Endothelial cell (in vitro differentiated cells): ENCODE measurements around the gene ADM2. TPM values are rescaled to one million over a fixed set of nuclear protein-coding genes. Genes with fewer than 3 reads are reported as not detected.

Experiments
- DNase-seq: peaks from one replicate; pipeline ENCODE4 v3.0.0; 2021; ENCODE audit warnings: low spot score
- H3K27ac Mint-ChIP-seq: one replicate; pipeline ENCODE4 v1.8.0; 2021; ENCODE audit warnings: mixed read lengths, inconsistent platforms; ENCODE audit not compliant: unreplicated experiment
- H3K27me3 Mint-ChIP-seq: one replicate; pipeline ENCODE4 v1.8.0; 2021; ENCODE audit warnings: mild to moderate bottlenecking, moderate library complexity, mixed read lengths, inconsistent platforms; ENCODE audit not compliant: unreplicated experiment
- H3K36me3 Mint-ChIP-seq: one replicate; pipeline ENCODE4 v1.8.0; 2021; ENCODE audit warnings: mild to moderate bottlenecking, low read depth, mixed read lengths, inconsistent platforms; ENCODE audit not compliant: unreplicated experiment
- H3K4me1 Mint-ChIP-seq: one replicate; pipeline ENCODE4 v1.8.0; 2021; ENCODE audit warnings: mild to moderate bottlenecking, mixed read lengths, inconsistent platforms; ENCODE audit not compliant: unreplicated experiment
- H3K4me3 Mint-ChIP-seq: one replicate; pipeline ENCODE4 v1.8.0; 2021; ENCODE audit warnings: mild to moderate bottlenecking, mixed read lengths, inconsistent platforms; ENCODE audit not compliant: unreplicated experiment
- H3K9me3 Mint-ChIP-seq: one replicate; pipeline ENCODE4 v1.8.0; 2021; ENCODE audit warnings: mixed read lengths, inconsistent platforms; ENCODE audit not compliant: unreplicated experiment
- total RNA-seq: library from RNA; stranded (reverse); fragmentation: NEBNext Ultra II Directional; extraction: Animal tissue kit (Norgen Biotek cat#: 25700); gene quantifications from one replicate; pipeline ENCODE4 v1.2.1, GENCODE V29; 2021; ENCODE audit not compliant: unreplicated experiment
- TF ChIP-seq, protein P1 (sequence below): fragments of 200-600 bp; sonication (generic); IDR thresholded peaks from one replicate; pipeline ENCODE4 v1.5.0; 2021; ENCODE audit warnings: antibody characterized with exemption; ENCODE audit not compliant: unreplicated experiment

Gene ADM2
- total RNA-seq, 1 donor from 2014 or later: 0.36 TPM

DNA sequence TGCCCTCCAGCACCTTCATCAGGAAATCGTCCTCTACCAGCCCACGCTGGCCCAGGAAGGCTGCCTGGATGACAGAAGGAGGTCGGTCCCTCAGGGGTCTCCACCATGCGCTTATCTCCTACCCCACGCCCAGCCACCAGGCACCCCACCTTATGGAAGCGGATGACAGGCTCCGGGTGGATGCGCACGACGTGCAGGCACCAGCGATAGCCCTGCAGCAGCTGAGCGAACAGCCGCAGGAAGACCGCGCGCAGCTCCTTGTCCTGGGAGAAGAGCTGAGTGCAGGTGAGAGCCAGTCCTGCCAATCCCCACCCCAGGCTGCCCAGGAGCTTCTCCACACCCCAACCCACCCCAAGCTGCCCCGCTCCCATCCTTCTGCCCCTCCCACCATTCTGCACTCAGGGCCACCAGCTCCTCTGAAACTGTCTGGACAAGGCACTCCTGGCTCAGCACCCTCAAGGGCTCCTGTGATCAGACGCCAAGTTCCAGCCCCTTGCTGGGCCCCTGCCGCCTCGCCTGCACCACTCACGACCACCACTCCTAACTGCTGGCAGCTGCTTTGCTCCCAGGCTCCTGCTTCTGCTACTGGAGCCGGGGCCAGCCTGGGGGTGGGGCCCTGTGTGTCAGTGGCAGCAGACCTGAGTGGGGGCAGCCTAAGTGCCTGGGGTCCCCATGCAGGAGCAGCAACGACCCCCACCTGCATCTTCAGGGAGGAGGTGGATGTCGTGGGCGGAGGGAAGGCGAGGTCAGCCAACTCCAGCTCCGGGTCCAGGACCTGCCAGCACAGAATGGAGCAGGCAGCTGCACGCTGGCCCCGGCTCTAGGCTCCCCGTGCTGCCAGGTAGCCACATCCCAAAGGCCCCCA is 16.0 kb upstream of the ADM2 start:
- no peaks in the 10 kb centered on the region for H3K9me3 Mint-ChIP-seq
- DNase-seq: no peak
- H3K27ac Mint-ChIP-seq: no peak overlapping the region
- TF ChIP-seq, protein P1, sequence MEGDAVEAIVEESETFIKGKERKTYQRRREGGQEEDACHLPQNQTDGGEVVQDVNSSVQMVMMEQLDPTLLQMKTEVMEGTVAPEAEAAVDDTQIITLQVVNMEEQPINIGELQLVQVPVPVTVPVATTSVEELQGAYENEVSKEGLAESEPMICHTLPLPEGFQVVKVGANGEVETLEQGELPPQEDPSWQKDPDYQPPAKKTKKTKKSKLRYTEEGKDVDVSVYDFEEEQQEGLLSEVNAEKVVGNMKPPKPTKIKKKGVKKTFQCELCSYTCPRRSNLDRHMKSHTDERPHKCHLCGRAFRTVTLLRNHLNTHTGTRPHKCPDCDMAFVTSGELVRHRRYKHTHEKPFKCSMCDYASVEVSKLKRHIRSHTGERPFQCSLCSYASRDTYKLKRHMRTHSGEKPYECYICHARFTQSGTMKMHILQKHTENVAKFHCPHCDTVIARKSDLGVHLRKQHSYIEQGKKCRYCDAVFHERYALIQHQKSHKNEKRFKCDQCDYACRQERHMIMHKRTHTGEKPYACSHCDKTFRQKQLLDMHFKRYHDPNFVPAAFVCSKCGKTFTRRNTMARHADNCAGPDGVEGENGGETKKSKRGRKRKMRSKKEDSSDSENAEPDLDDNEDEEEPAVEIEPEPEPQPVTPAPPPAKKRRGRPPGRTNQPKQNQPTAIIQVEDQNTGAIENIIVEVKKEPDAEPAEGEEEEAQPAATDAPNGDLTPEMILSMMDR: no peak
- H3K4me1 Mint-ChIP-seq: peaks cover 4% of the 10 kb centered on the region
- H3K27me3 Mint-ChIP-seq: peaks cover 4% of the 10 kb centered on the region
- H3K36me3 Mint-ChIP-seq: peaks cover 23% of the 10 kb centered on the region
- no peak overlapping the region for H3K4me3 Mint-ChIP-seq

DNA sequence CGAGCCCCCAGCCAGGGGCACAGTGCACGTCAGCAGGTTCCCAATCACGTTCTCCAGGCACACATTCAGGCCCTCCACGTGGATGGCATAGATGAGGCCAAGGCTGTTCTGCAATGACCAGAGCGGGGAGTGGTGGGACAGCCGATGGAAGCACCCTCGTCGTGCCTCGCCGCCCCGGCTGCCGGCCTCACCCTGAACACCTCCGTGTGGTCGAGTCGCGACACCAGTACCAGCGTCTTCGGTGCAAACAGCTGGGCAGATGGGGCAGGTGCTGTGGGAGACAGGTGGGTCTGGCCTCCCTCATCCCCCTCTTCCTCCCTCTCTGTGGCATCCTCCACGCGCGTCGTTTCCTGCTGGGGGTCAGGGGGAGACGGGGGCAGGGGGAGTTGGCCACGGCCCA is 14.0 kb upstream of the ADM2 start:
- Mint-ChIP-seq H3K9me3 (no peaks in the 10 kb centered on the region), H3K4me3 (no peak overlapping the region), H3K27me3 (peaks cover 6% of the 10 kb centered on the region), H3K36me3 (peaks cover 16% of the 10 kb centered on the region), H3K27ac (no peak overlapping the region), H3K4me1 (peaks cover 12% of the 10 kb centered on the region)
- no peak for DNase-seq
- TF ChIP-seq, protein P1: no peak

DNA sequence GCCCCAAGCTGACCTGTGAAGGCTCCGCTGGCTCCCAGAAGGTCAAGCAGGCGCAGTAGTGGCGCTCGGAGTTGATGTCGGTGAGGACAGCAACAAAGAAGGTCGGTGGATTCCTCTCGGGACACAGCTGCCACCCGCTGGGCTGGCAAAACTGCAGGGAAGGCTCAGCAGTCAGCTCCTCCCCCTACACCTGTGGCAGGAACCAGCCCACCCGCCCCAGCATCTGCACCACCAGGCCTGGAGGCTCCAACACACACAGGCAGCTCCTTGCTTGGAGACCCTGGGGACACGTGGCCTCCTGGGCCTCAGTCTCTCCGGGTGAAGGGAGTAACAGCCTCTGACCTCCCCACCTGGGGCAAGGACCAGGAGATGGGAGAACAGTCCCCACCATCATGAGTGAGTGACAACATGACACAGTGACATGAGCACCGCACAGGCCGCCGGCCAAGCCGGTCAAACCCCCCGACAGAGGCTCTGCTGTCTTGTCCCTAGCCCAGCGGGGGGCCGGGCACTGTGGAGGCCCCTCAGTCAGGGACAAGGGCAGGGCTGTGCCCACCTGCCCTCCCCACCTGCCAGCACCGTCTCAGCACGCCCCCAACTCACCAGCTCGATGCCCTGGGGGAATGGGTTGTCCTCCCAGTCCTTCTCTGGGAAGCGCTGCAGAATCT is 13.4 kb upstream of the ADM2 start:
- Mint-ChIP-seq H3K36me3 (peaks cover 14% of the 10 kb centered on the region), H3K4me3 (no peak overlapping the region), H3K9me3 (no peaks in the 10 kb centered on the region), H3K27ac (no peak overlapping the region), H3K4me1 (peaks cover 12% of the 10 kb centered on the region), H3K27me3 (peaks cover 6% of the 10 kb centered on the region)
- no peak for DNase-seq
- TF ChIP-seq, protein P1: no peak

DNA sequence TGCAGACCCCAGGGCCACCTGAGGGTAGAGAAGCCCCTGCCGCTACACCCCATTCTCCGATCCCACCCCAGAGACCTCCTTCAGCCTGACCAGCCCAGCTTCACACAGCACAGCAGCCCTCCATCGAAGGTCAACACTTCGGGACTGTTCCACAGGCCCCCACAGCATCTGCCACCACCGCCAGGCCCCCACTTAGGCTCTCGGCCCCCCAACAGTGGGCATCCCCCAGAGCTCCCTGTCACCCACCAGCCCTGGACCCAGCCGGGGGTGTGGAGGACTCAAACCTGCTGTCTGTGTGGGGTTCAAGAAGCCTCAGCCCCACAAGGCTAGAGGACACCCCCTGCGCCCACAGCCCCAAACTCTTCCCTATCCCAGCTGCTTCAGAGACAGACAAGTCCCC is 12.7 kb upstream of the ADM2 start:
- Mint-ChIP-seq H3K27ac (no peak overlapping the region), H3K36me3 (peaks cover 8% of the 10 kb centered on the region)

More for the DNA sequence above, 12.7 kb upstream of the ADM2 start:
- Mint-ChIP-seq H3K9me3 (no peaks in the 10 kb centered on the region), H3K27me3 (peaks cover 11% of the 10 kb centered on the region), H3K4me1 (peaks cover 20% of the 10 kb centered on the region), H3K4me3 (no peak overlapping the region)
- TF ChIP-seq, protein P1: no peak
- no peak for DNase-seq
